ENCODE results near the gene TSHZ3. TPM values are rescaled to one million over a fixed set of nuclear protein-coding genes. Genes with fewer than 3 reads are reported as not detected.

The TSHZ3 gene
- total and polyA plus RNA-seq, 2 of the 8 experiments (the other 6 are each of a cell fraction or from before 2014, with no cell fraction given): 3.1 to 12.3 TPM

DNA sequence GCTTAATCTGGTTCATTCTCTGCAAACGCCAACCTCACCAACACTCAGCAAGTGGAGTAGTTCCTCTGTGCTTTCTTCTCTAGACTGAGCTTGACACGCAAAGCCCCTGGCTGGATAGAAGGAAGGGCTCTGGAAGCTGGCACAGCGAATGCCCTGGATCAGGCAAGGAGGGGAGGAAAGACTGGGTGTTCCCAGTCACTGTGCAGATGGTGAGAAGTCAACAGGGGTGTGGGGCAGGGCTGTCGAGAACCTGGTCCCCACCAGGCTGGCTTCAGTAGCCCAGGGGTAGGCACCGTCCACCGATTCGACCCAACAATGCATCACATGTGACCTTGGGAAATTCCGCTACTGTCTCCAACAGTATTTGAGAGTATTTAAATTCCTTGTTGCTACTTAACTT lies 65.5 kb downstream of the TSHZ3 start:
- DNase-seq (ENCODE audit: low read depth in 1 of 2, low spot score in 2 of 2) (no peak), FAIRE-seq (no peak)
- no peak overlapping the region for H4K5ac ChIP-seq (ENCODE audit: insufficient read length, low read depth, low read length)
- no peak overlapping the region for H3K27ac ChIP-seq (ENCODE audit: low read depth, low read length)
- H2BK120ac ChIP-seq (replicated peaks; ENCODE audit: low read depth, low read length): no peak overlapping the region
- POLR2A ChIA-PET (ENCODE audit: partially characterized antibody): no interaction called here
- H4K8ac ChIP-seq (ENCODE audit: extremely low read depth, insufficient read depth, low read length): no peak overlapping the region
- WGBS, 2 experiments (ENCODE audit: extremely low coverage in 1 of 2, insufficient coverage in 1 of 2, insufficient read length in 1 of 2, insufficient replicate concordance in 2 of 2, low coverage in 1 of 2, low lambda C conversion rate in 2 of 2, missing lambda C conversion rate in 1 of 2): 94% methylated on average over 8 of the region's 8 CpGs; no CpG with 5 or more reads in 1 of the 2 experiments
- H3K9ac ChIP-seq (replicated peaks in 1 of 4; ENCODE audit: extremely low read depth in 1 of 4, low read depth in 3 of 4, low read length in 3 of 4): no peak overlapping the region
- no peak overlapping the region for H2AK5ac ChIP-seq (ENCODE audit: low read depth, low read length)
- no peaks in the 10 kb centered on the region for H4K20me1 ChIP-seq (replicated peaks in 1 of 2; ENCODE audit: control insufficient read depth in 1 of 2, insufficient read depth in 2 of 2, low read length in 2 of 2)
- no peak overlapping the region for H2BK5ac ChIP-seq (ENCODE audit: low read depth, low read length)
- no peak overlapping the region for H3K4ac ChIP-seq (replicated peaks; ENCODE audit: insufficient read length, low read depth, low read length)
- peaks cover 4% of the 10 kb centered on the region; the same call in 1 of the 2 replicates for H3K79me1 ChIP-seq (ENCODE audit: low read depth, low read length)
- no peak overlapping the region for H2BK20ac ChIP-seq (ENCODE audit: low read length)
- H3K4me2 ChIP-seq (ENCODE audit: insufficient read depth in 1 of 2, low read depth in 2 of 2, low read length in 2 of 2): no peak overlapping the region
- H2BK12ac ChIP-seq (ENCODE audit: low read depth, low read length): no peak overlapping the region
- no peak overlapping the region for H3K14ac ChIP-seq (ENCODE audit: insufficient read length)
- no peak overlapping the region for H3K56ac ChIP-seq (replicated peaks; ENCODE audit: insufficient read length, low read depth, low read length)
- CTCF ChIA-PET (ENCODE audit: partially characterized antibody): no interaction called here
- no peaks in the 10 kb centered on the region for H3K27me3 ChIP-seq (replicated peaks in 1 of 4; ENCODE audit: control insufficient read depth in 3 of 4, extremely low read depth in 1 of 4, insufficient read depth in 3 of 4, low read length in 3 of 4)
- H3K23me2 ChIP-seq (ENCODE audit: low read depth, low read length): no peaks in the 10 kb centered on the region
- H4K91ac ChIP-seq (replicated peaks; ENCODE audit: insufficient read length, low read length): no peak overlapping the region
- no peak overlapping the region for H3K4me3 ChIP-seq (ENCODE audit: extremely low read depth in 1 of 4, insufficient read depth in 2 of 4, low read depth in 3 of 4, low read length in 4 of 4)
- peaks cover 0 to 6% of the 10 kb centered on the region in 2 experiments; a peak in 1 of 4 replicates for H3K79me2 ChIP-seq (ENCODE audit: control insufficient read depth in 1 of 2, insufficient read depth in 2 of 2, low read length in 2 of 2)
- H3K9me3 ChIP-seq (ENCODE audit: insufficient read depth in 2 of 2, low read depth in 1 of 2, low read length in 1 of 2): no peaks in the 10 kb centered on the region
- no peak overlapping the region for H3K23ac ChIP-seq (ENCODE audit: insufficient read length)
- peaks cover 0 to 3% (median 0%) of the 10 kb centered on the region in 4 experiments; a peak in 1 of 7 replicates for H3K4me1 ChIP-seq (replicated peaks in 1 of 4; ENCODE audit: control insufficient read depth in 3 of 4, insufficient read depth in 4 of 4, low read length in 3 of 4)
- no peak overlapping the region for H2AFZ ChIP-seq (ENCODE audit: low read length)
- no peak overlapping the region for H3K18ac ChIP-seq (ENCODE audit: extremely low read depth, low read length)
- no peaks in the 10 kb centered on the region for H3K36me3 ChIP-seq (ENCODE audit: control insufficient read depth in 2 of 4, insufficient read depth in 4 of 4, low read length in 3 of 4)
- H2BK15ac ChIP-seq (ENCODE audit: low read length): no peak overlapping the region
- no peak for TF ChIP-seq TCF12 (IDR thresholded peaks at IDR 0.05; ENCODE audit: low read depth, low read length)
- TF ChIP-seq SUZ12 (IDR thresholded peaks at IDR 0.05; ENCODE audit: low read length): no peak
- TF ChIP-seq CBX8 (IDR thresholded peaks at IDR 0.05; ENCODE audit: borderline replicate concordance, low read depth, low read length): no peak
- no peak for TF ChIP-seq CREB1 (IDR thresholded peaks at IDR 0.05)
- TF ChIP-seq ZNF274 (IDR thresholded peaks at IDR 0.05; ENCODE audit: borderline replicate concordance, extremely low read depth, low read length): no peak
- no peak for TF ChIP-seq SP4 (IDR thresholded peaks at IDR 0.05; ENCODE audit: low read length)
- no peak for TF ChIP-seq KDM4A (IDR thresholded peaks at IDR 0.05; ENCODE audit: low read depth, low read length, severe bottlenecking)
- TF ChIP-seq SIRT6 (IDR thresholded peaks at IDR 0.05; ENCODE audit: low read length): no peak
- TF ChIP-seq BRCA1 (IDR thresholded peaks at IDR 0.05; ENCODE audit: low read depth, low read length): no peak
- TF ChIP-seq TEAD4 (IDR thresholded peaks at IDR 0.05; ENCODE audit: low read depth, low read length): no peak
- TF ChIP-seq RXRA (IDR thresholded peaks at IDR 0.05; ENCODE audit: insufficient read depth, low read depth, low read length): no peak
- TF ChIP-seq, protein P1, sequence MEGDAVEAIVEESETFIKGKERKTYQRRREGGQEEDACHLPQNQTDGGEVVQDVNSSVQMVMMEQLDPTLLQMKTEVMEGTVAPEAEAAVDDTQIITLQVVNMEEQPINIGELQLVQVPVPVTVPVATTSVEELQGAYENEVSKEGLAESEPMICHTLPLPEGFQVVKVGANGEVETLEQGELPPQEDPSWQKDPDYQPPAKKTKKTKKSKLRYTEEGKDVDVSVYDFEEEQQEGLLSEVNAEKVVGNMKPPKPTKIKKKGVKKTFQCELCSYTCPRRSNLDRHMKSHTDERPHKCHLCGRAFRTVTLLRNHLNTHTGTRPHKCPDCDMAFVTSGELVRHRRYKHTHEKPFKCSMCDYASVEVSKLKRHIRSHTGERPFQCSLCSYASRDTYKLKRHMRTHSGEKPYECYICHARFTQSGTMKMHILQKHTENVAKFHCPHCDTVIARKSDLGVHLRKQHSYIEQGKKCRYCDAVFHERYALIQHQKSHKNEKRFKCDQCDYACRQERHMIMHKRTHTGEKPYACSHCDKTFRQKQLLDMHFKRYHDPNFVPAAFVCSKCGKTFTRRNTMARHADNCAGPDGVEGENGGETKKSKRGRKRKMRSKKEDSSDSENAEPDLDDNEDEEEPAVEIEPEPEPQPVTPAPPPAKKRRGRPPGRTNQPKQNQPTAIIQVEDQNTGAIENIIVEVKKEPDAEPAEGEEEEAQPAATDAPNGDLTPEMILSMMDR (IDR thresholded peaks at IDR 0.05; ENCODE audit: control extremely low read depth in 1 of 3, insufficient read depth in 1 of 3, low read depth in 1 of 3, low read length in 3 of 3): no peak
- no peak for TF ChIP-seq FOSL1 (IDR thresholded peaks at IDR 0.05; ENCODE audit: insufficient read depth, low read depth, low read length)
- TF ChIP-seq POLR2A (IDR thresholded peaks at IDR 0.05; ENCODE audit: control extremely low read depth in 1 of 2, low read depth in 2 of 2, low read length in 2 of 2): no peak
